NOMO-1 treated with DMSO at 0.1 percent for 48 hours (cell line): ENCODE results near the gene ENO2.

Source experiments
- DNase-seq: peaks from one replicate; lab custom pipeline; 2025; ENCODE audit not compliant: unreplicated experiment; lab: John Stamatoyannopoulos, UW

ENO2 gene

GRCh38 chr12:6946920-6947374 lies 32.6 kb downstream of the ENO2 start:
- no peak for DNase-seq

GRCh38 chr12:6947615-6948014 lies 33.2 kb downstream of the ENO2 start:
- DNase-seq: no peak

DNA sequence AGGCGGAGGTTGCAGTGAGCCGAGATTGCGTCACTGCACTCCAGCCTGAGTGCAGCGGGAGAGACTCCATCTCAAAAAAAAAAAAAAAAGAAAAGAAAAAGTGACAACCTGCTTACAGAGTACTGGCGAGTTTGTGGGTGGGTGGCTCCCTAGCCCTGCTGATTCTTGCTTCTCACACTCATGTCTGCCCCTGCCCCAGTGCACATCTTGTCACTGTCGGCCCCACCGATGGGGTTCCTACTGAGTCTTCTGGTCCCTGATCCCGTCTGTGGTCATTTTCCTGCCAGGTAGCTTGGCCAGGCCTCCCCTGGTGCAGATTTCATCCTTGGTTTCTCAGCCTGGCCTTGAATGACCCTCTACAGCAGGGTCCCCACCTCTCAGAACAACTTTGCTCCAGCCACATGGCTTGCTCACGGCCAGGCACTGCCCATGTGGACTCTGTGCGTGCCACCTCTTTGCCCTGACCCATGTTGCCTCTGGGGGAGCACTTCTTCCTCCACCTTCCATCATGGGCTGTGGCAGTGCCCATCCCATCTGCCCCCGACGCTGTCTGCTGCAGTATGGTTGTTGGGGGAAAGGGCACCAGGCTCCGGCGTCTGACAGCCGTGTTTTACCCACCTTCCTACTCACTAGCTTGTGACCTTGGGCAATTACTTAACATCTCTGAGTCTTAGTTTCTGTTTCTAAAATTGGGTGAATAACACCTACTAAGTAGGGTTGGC lies 34.7 kb downstream of the ENO2 start:
- peak; percentile 37 for DNase-seq

DNA sequence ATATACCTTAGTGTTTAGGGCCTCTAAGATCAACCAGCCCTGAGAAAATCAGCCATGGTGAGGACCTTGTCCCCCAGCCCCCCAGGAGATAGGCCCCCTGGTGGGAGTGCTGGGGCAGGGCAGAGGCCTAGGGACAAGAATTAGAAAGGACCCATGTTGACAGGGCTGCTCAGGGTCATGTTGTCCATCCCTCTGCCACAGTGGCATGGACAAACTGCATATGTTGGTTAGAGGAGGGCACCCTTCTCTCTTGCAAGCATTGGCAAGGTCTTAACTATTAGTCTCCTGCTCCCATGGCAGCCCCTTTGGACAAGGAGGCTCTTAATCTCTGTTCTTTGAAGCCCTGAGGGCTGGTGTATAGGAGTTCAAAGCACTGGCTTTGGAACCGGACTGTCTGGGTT lies 36.0 kb downstream of the ENO2 start:
- no peak for DNase-seq

GRCh38 chr12:6950811-6951540 lies 36.6 kb downstream of the ENO2 start, which contains the start of gene PTPN6:
TSS of gene PTPN6 (plus strand) at chr12:6951356. CDS start at chr12:6951513, 157 bp downstream.
- DNase-seq: peak; percentile 88

DNA sequence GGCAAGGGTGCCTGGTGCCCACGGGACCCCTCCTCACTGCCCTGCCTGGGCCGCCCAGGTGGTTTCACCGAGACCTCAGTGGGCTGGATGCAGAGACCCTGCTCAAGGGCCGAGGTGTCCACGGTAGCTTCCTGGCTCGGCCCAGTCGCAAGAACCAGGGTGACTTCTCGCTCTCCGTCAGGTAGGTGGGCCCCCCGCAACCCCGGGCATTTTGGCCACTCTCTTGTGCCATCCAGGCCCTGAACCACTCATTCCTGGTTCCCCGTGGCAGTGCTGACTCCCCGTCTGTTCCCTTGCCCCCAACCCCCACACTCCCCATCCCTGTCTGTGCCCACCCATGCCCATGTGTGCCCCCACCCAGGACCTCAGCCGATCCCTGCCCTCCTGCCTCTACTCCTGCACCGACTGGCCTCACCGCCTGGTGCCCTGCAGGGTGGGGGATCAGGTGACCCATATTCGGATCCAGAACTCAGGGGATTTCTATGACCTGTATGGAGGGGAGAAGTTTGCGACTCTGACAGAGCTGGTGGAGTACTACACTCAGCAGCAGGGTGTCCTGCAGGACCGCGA lies 37.3 kb downstream of the ENO2 start:
- no peak for DNase-seq

- DNase-seq: no peak
These were observed 37.9 kb downstream of the ENO2 start for GRCh38 chr12:6952121-6952862.

DNA sequence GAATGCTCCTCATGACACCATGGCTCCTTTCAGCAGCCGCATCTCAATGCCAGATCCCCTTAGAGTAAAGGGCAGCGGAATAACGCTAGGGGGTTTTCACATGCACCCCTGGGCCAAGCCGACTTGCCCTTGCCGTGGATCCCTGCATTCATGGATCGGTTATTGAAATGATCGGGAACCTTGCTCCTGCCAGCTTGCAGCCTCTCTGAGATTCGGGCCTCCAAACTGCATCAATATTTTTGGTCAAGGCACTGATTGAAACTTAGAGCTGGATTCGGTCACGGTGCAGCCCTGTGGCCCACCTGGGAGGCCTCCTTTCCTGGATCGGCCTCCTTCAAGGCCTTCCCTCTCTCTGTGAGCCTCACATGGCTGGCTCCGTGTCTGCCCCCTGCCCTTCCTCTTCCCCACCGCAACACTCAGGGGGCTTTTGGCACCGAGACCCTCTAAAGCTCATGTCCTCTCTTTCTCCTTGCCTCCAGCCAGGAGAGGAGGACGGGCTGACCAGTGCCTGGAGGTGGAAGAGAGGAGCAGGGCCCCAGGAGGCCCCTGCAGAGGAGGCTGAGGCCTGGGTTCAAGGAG lies 38.6 kb downstream of the ENO2 start:
- no peak for DNase-seq

- DNase-seq: peak; percentile 97
These were observed 39.3 kb downstream of the ENO2 start for GRCh38 chr12:6953442-6954315.

GRCh38 chr12:6954316-6955107 lies 40.1 kb downstream of the ENO2 start:
- no peak for DNase-seq

- no peak for DNase-seq
These were observed 41.0 kb downstream of the ENO2 start for GRCh38 chr12:6955108-6956020.

- no peak for DNase-seq
These were observed 41.8 kb downstream of the ENO2 start for GRCh38 chr12:6956021-6956727.

GRCh38 chr12:6957151-6957701 lies 42.8 kb downstream of the ENO2 start:
- no peak for DNase-seq

- no peak for DNase-seq
These were observed 43.6 kb downstream of the ENO2 start for GRCh38 chr12:6957741-6958608.

GRCh38 chr12:6958609-6959057 lies 44.3 kb downstream of the ENO2 start:
- DNase-seq: peak; percentile 54
